NCI-H526 (cell line): ENCODE results near the gene ZNF831.

Experiments used
- DNase-seq, 2 experiments: peaks; one replicate each; lab custom pipeline; 2025; lab: John Stamatoyannopoulos, UW

Gene ZNF831

GRCh38 chr20:59179988-59180387 lies 16.4 kb downstream of the ZNF831 start:
- no peak for DNase-seq

GRCh38 chr20:59181936-59182335 lies 18.3 kb downstream of the ZNF831 start:
- no peak for DNase-seq

- peak; percentile 89 for DNase-seq
These were observed 18.9 kb downstream of the ZNF831 start for GRCh38 chr20:59182401-59183044.

GRCh38 chr20:59183751-59184150 lies 20.1 kb downstream of the ZNF831 start:
- no peak for DNase-seq

- DNase-seq, result no peak
These were observed 21.3 kb downstream of the ZNF831 start for GRCh38 chr20:59184880-59185447.

- DNase-seq, result peak in 1 of 2 experiments; percentile 58
These were observed 22.2 kb downstream of the ZNF831 start for GRCh38 chr20:59185809-59186208.

GRCh38 chr20:59190466-59190865 lies 26.8 kb downstream of the ZNF831 start:
- DNase-seq, result no peak

GRCh38 chr20:59191036-59191755 lies 27.6 kb downstream of the ZNF831 start:
- no peak for DNase-seq

- DNase-seq, result peak in 1 of 2 experiments; percentile 25
These were observed 28.3 kb downstream of the ZNF831 start for GRCh38 chr20:59191756-59192532.

- no peak for DNase-seq
These were observed 28.9 kb downstream of the ZNF831 start for GRCh38 chr20:59192533-59192896.

- DNase-seq, result no peak
These were observed 29.7 kb downstream of the ZNF831 start for GRCh38 chr20:59193325-59193724.

- peak in 1 of 2 experiments; percentile 38 for DNase-seq
These were observed 30.7 kb downstream of the ZNF831 start for GRCh38 chr20:59194023-59194935.

GRCh38 chr20:59195316-59195993 lies 31.8 kb downstream of the ZNF831 start:
- no peak for DNase-seq

- DNase-seq, result no peak
These were observed 40.7 kb downstream of the ZNF831 start for GRCh38 chr20:59204165-59204894.

GRCh38 chr20:59205044-59205443 lies 41.4 kb downstream of the ZNF831 start:
- DNase-seq, result no peak

- no peak for DNase-seq
These were observed 43.6 kb downstream of the ZNF831 start for GRCh38 chr20:59207235-59207634.

- DNase-seq, result peak; percentile 29 to 83
These were observed 44.2 kb downstream of the ZNF831 start for GRCh38 chr20:59207742-59208357.

- no peak for DNase-seq
These were observed 46.6 kb downstream of the ZNF831 start for GRCh38 chr20:59210186-59210585.

- DNase-seq, result no peak
These were observed 47.7 kb downstream of the ZNF831 start for GRCh38 chr20:59211208-59211765.
